Neural cell (in vitro differentiated cells): ENCODE results near the gene SIDT1. TPM values are rescaled to one million over a fixed set of nuclear protein-coding genes. Genes with fewer than 3 reads are reported as not detected.

Source experiments
- H2AFZ ChIP-seq: fragments of 200-600, 300-800 bp; sonication (generic), shearing (Covaris generic); 2 replicates; pipeline ENCODE4 v1.6.0; 2014; ENCODE audit warnings: low read depth, mild to moderate bottlenecking, antibody characterized with exemption, low read length, moderate library complexity
- H3F3A ChIP-seq: fragments of 200-600 bp; shearing (Covaris generic); 2 replicates; pipeline ENCODE4 v1.6.1; 2016; ENCODE audit warnings: mild to moderate bottlenecking, moderate library complexity, mixed read lengths, antibody characterized with exemption, low read length; ENCODE audit not compliant: insufficient read depth, poor library complexity, severe bottlenecking
- H3K27ac ChIP-seq: fragments of 200-600, 300-800 bp; sonication (generic), shearing (Covaris generic); 2 replicates; pipeline ENCODE4 v1.5.1; 2014; ENCODE audit warnings: mild to moderate bottlenecking, low read length, moderate library complexity
- H3K27me3 ChIP-seq: fragments of 300-800, 200-600 bp; sonication (generic), shearing (Covaris generic); 2 replicates; pipeline ENCODE4 v1.6.0; 2014; ENCODE audit warnings: mild to moderate bottlenecking, low read depth, low read length, moderate library complexity; ENCODE audit not compliant: insufficient read depth
- H3K36me3 ChIP-seq: fragments of 300-800, 200-600 bp; sonication (generic), shearing (Covaris generic); 2 replicates; pipeline ENCODE4 v1.5.1; 2014; ENCODE audit warnings: mild to moderate bottlenecking, antibody characterized with exemption, low read length, moderate library complexity; ENCODE audit not compliant: insufficient read depth
- H3K4me2 ChIP-seq: fragments of 300-800, 200-600 bp; sonication (generic), shearing (Covaris generic); 2 replicates; pipeline ENCODE4 v1.6.0; 2014; ENCODE audit warnings: mild to moderate bottlenecking, low read length
- H3K4me3 ChIP-seq: fragments of 300-800, 200-600 bp; sonication (generic), shearing (Covaris generic); 2 replicates; pipeline ENCODE4 v1.5.1; 2014; ENCODE audit warnings: mild to moderate bottlenecking, low read length, moderate library complexity
- H3K79me2 ChIP-seq: fragments of 200-600 bp; shearing (Covaris generic); replicated peaks from 2 replicates; pipeline ENCODE4 v1.6.0; 2014; ENCODE audit warnings: mild to moderate bottlenecking, low read length, moderate library complexity; ENCODE audit not compliant: insufficient read depth
- H3K9ac ChIP-seq: fragments of 300-800, 200-600 bp; sonication (generic), shearing (Covaris generic); 2 replicates; pipeline ENCODE4 v1.6.1; 2016; ENCODE audit warnings: mild to moderate bottlenecking, low read length, mixed read lengths
- H3K9me2 ChIP-seq: fragments of 200-600 bp; shearing (Covaris generic); 2 replicates; pipeline ENCODE4 v1.6.1; 2016; ENCODE audit warnings: mild to moderate bottlenecking, low read length, mixed read lengths; ENCODE audit not compliant: insufficient read depth
- H3K9me3 ChIP-seq: fragments of 200-600, 300-800 bp; sonication (generic), shearing (Covaris generic); 2 replicates; pipeline ENCODE4 v1.6.1; 2016; ENCODE audit warnings: mild to moderate bottlenecking, mixed run types, low read length, moderate library complexity, mixed read lengths
- H4K20me1 ChIP-seq: fragments of 200-600 bp; shearing (Covaris generic); 2 replicates; pipeline ENCODE4 v1.6.1; 2016; ENCODE audit warnings: mild to moderate bottlenecking, mixed run types; ENCODE audit not compliant: insufficient read depth
- CTCF ChIP-seq: fragments of 450-650 bp; IDR thresholded peaks from 2 replicates; pipeline ENCODE4 v1.5.1; 2014; ENCODE audit warnings: antibody characterized with exemption, mild to moderate bottlenecking, moderate library complexity; ENCODE audit not compliant: poor library complexity, severe bottlenecking
- EP300 ChIP-seq: fragments of 450-650 bp; conservative IDR thresholded peaks from 2 replicates; pipeline ENCODE4 v1.6.1; 2014; ENCODE audit warnings: antibody characterized with exemption, mild to moderate bottlenecking, moderate library complexity; ENCODE audit not compliant: poor library complexity, severe bottlenecking
- EZH2 ChIP-seq: fragments of 200-600, 300-800 bp; shearing (Covaris generic), sonication (generic); IDR thresholded peaks from 2 replicates; pipeline ENCODE4 v1.6.1; 2014; ENCODE audit warnings: antibody characterized with exemption, low read length, borderline replicate concordance, mild to moderate bottlenecking; ENCODE audit not compliant: insufficient read depth, poor library complexity, severe bottlenecking
- MXI1 ChIP-seq: fragments of 450-650 bp; conservative IDR thresholded peaks from 2 replicates; pipeline ENCODE4 v1.6.1; 2014; ENCODE audit warnings: antibody characterized with exemption, mild to moderate bottlenecking; ENCODE audit not compliant: poor library complexity, severe bottlenecking
- POLR2AphosphoS5 ChIP-seq: IDR thresholded peaks from 2 replicates; pipeline ENCODE4 v1.6.1; 2012
- RAD21 ChIP-seq: fragments of 450-650 bp; conservative IDR thresholded peaks from 2 replicates; pipeline ENCODE4 v1.6.1; 2014; ENCODE audit warnings: antibody characterized with exemption, mild to moderate bottlenecking, moderate library complexity
- SMC3 ChIP-seq: fragments of 450-650 bp; conservative IDR thresholded peaks from 2 replicates; pipeline ENCODE4 v1.6.1; 2014; ENCODE audit warnings: antibody characterized with exemption, mild to moderate bottlenecking, moderate library complexity; ENCODE audit not compliant: poor library complexity
- TAF1 ChIP-seq: IDR thresholded peaks from 2 replicates; pipeline ENCODE4 v1.6.1; 2012; ENCODE audit warnings: low read depth
- polyA plus RNA-seq: library from polyadenylated mRNA; depleted of rRNA; stranded (reverse); fragments of >200 nt; gene quantifications from 2 replicates; pipeline ENCODE4 v1.2.3, GENCODE V29; 2014
- TF ChIP-seq, protein P1 (sequence below): IDR thresholded peaks from 2 replicates; pipeline ENCODE4 v1.6.1; 2012; ENCODE audit warnings: borderline replicate concordance

SIDT1 gene
- polyA plus RNA-seq, 1 donor from 2014 or later: 0.22 TPM

DNA sequence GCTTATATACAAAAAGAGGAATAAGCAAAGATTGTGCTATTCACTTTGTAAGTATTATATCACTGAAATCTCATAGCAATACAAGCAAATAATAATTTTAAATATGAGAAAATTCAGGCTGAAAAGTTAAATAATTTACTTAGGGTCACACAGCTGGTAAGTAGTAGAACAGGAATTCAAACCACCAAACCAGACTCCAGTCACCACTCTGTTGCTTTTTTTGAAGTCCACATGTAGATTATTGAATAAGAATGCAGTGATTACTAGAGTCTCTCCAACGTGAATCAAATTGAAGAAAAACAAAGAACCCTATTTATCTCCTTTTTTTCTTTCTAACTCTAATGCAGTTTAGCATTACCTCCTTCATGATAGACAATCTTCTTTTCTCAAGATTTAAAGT is 33.3 kb upstream of the SIDT1 start:
- no peaks in the 10 kb centered on the region for H3K9me2 ChIP-seq
- no peak overlapping the region for H3K9ac ChIP-seq
- H2AFZ ChIP-seq: no peak overlapping the region
- no peak overlapping the region for H3K4me3 ChIP-seq
- no peaks in the 10 kb centered on the region for H3K36me3 ChIP-seq
- no peak overlapping the region for H3K4me2 ChIP-seq
- H3K9me3 ChIP-seq: no peaks in the 10 kb centered on the region
- H3K79me2 ChIP-seq: no peaks in the 10 kb centered on the region
- H3K27ac ChIP-seq: no peak overlapping the region
- H4K20me1 ChIP-seq: no peaks in the 10 kb centered on the region
- H3F3A ChIP-seq: no peaks in the 10 kb centered on the region
- TF ChIP-seq, protein P1, sequence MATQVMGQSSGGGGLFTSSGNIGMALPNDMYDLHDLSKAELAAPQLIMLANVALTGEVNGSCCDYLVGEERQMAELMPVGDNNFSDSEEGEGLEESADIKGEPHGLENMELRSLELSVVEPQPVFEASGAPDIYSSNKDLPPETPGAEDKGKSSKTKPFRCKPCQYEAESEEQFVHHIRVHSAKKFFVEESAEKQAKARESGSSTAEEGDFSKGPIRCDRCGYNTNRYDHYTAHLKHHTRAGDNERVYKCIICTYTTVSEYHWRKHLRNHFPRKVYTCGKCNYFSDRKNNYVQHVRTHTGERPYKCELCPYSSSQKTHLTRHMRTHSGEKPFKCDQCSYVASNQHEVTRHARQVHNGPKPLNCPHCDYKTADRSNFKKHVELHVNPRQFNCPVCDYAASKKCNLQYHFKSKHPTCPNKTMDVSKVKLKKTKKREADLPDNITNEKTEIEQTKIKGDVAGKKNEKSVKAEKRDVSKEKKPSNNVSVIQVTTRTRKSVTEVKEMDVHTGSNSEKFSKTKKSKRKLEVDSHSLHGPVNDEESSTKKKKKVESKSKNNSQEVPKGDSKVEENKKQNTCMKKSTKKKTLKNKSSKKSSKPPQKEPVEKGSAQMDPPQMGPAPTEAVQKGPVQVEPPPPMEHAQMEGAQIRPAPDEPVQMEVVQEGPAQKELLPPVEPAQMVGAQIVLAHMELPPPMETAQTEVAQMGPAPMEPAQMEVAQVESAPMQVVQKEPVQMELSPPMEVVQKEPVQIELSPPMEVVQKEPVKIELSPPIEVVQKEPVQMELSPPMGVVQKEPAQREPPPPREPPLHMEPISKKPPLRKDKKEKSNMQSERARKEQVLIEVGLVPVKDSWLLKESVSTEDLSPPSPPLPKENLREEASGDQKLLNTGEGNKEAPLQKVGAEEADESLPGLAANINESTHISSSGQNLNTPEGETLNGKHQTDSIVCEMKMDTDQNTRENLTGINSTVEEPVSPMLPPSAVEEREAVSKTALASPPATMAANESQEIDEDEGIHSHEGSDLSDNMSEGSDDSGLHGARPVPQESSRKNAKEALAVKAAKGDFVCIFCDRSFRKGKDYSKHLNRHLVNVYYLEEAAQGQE: no peak
- TF ChIP-seq POLR2AphosphoS5 (no peak), SMC3 (no peak)
- H3K27me3 ChIP-seq: no peaks in the 10 kb centered on the region

DNA sequence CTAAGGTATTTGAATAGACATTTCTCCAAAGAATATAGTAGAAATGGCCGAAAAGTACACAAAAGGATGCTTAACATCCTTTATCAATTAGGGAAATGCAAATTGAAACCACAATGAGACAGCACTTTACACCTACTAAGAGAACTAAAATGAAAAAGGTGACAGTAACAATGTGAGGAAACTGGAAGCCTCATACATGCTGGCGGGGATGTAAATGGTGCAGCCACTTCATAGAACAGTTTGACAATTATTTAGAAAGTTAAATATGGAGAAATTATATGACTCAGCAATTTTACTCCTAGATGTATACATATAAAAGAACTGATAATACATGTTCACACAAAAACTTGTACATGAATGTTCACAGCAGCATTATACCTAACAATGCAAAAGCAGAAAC is 30.8 kb upstream of the SIDT1 start:
- TF ChIP-seq TAF1 (no peak), POLR2AphosphoS5 (no peak), EZH2 (no peak), CTCF (no peak), EP300 (no peak), SMC3 (no peak), MXI1 (no peak), RAD21 (no peak)
- TF ChIP-seq, protein P1: no peak
- Histone ChIP-seq H2AFZ (no peak overlapping the region), H3K9me2 (no peaks in the 10 kb centered on the region), H3K9me3 (no peaks in the 10 kb centered on the region), H3K4me3 (no peak overlapping the region), H3K4me2 (no peak overlapping the region), H3F3A (no peaks in the 10 kb centered on the region), H3K27ac (no peak overlapping the region), H3K79me2 (no peaks in the 10 kb centered on the region), H3K36me3 (no peaks in the 10 kb centered on the region), H4K20me1 (no peaks in the 10 kb centered on the region), H3K27me3 (no peaks in the 10 kb centered on the region), H3K9ac (no peak overlapping the region)
